Epithelial cell of esophagus (primary cell): ENCODE data around the gene CWC15.
A peak's percentile ranks its signal among the peaks of the same experiment; 100 is the strongest.

Experiments used
- DNase-seq: peaks from one replicate; pipeline ENCODE4 v3.0.0; 2010; ENCODE audit warnings: low read depth
- H3K4me3 ChIP-seq: 2 replicates; pipeline ENCODE4 v1.5.1; 2011; ENCODE audit warnings: mild to moderate bottlenecking, low read length, control low read depth
- CTCF ChIP-seq: IDR thresholded peaks from 2 replicates; pipeline ENCODE4 v1.5.1; 2011; ENCODE audit warnings: low read depth, mild to moderate bottlenecking, low read length, control low read depth, inconsistent platforms; ENCODE audit not compliant: insufficient read depth; ENCODE audit errors: missing control alignments

The CWC15 gene

GRCh38 chr11:94998285-94998684, 24.9 kb upstream of the CWC15 start:
- TF ChIP-seq CTCF = no peak
- H3K4me3 ChIP-seq = no peak overlapping the region
- no peak for DNase-seq

GRCh38 chr11:94997437-94997836, 24.1 kb upstream of the CWC15 start:
- peak; percentile 27 for TF ChIP-seq CTCF
- DNase-seq = no peak
- H3K4me3 ChIP-seq = no peak overlapping the region

GRCh38 chr11:94993400-94993943, 20.1 kb upstream of the CWC15 start:
- no peak for DNase-seq
- TF ChIP-seq CTCF = no peak

GRCh38 chr11:94988748-94989147, 15.4 kb upstream of the CWC15 start:
- no peak for TF ChIP-seq CTCF
- no peak for DNase-seq

More at GRCh38 chr11:94993400-94993943, 20.1 kb upstream of the CWC15 start:
- no peak overlapping the region for H3K4me3 ChIP-seq

GRCh38 chr11:94987378-94987777, 14.0 kb upstream of the CWC15 start:
- H3K4me3 ChIP-seq = no peak overlapping the region
- no peak for DNase-seq
- no peak for TF ChIP-seq CTCF

More at GRCh38 chr11:94988748-94989147, 15.4 kb upstream of the CWC15 start:
- H3K4me3 ChIP-seq = no peak overlapping the region

- no peak overlapping the region for H3K4me3 ChIP-seq
- DNase-seq = no peak
- no peak for TF ChIP-seq CTCF
Measured at GRCh38 chr11:94975599-94975998, 2.2 kb upstream of the CWC15 start.

GRCh38 chr11:94974178-94974577, 822 bp upstream of the CWC15 start:
- TF ChIP-seq CTCF = no peak
- no peak for DNase-seq
- H3K4me3 ChIP-seq = peak overlapping the region; percentile 86
